ENCODE results near the gene WDR20. TPM values are rescaled to one million over a fixed set of nuclear protein-coding genes. Genes with fewer than 3 reads are reported as not detected.

WDR20 gene
- total RNA-seq, 4 donors from 2014 or later = 16.0 to 21.9 (median 19.1) TPM

DNA sequence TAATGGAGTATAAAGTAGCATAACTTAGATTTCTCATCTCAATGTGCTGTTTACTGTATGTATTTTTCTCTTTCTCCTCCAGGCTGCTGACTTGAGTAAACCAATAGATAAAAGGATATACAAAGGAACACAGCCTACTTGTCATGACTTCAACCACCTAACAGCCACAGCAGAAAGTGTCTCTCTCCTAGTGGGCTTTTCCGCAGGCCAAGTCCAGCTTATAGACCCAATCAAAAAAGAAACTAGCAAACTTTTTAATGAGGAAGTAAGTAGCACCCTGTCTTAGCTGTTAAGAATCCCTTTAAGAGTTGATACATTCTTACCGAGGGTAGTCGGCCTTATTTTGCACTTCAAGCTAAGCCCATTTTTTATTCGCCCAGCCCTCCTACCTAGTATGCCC lies 55.2 kb downstream of the WDR20 start:
- no peak for DNase-seq
- Histone ChIP-seq H3K4me3 (no peak overlapping the region), H3K4me1 (peaks cover 0 to 45% (median 5%) of the 10 kb centered on the region in 3 donors), H3K9me3 (no peaks in the 10 kb centered on the region), H3K36me3 (peaks cover 0 to 48% (median 0%) of the 10 kb centered on the region in 3 donors), H3K27me3 (no peaks in the 10 kb centered on the region), H3K27ac (no peak overlapping the region)
- TF ChIP-seq, protein P1, sequence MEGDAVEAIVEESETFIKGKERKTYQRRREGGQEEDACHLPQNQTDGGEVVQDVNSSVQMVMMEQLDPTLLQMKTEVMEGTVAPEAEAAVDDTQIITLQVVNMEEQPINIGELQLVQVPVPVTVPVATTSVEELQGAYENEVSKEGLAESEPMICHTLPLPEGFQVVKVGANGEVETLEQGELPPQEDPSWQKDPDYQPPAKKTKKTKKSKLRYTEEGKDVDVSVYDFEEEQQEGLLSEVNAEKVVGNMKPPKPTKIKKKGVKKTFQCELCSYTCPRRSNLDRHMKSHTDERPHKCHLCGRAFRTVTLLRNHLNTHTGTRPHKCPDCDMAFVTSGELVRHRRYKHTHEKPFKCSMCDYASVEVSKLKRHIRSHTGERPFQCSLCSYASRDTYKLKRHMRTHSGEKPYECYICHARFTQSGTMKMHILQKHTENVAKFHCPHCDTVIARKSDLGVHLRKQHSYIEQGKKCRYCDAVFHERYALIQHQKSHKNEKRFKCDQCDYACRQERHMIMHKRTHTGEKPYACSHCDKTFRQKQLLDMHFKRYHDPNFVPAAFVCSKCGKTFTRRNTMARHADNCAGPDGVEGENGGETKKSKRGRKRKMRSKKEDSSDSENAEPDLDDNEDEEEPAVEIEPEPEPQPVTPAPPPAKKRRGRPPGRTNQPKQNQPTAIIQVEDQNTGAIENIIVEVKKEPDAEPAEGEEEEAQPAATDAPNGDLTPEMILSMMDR (IDR thresholded peaks at IDR 0.05) = no peak
- TF ChIP-seq POLR2A (IDR thresholded peaks at IDR 0.05) = no peak
- WGBS, 2 donors = 83% methylated on average over 4 of the region's 4 CpGs
- intact Hi-C loops (cut with DNase I) = no loop called here

- H3K27ac ChIP-seq = no peak overlapping the region
- DNase-seq = no peak
- 65 to 73% methylated on average over 1 of the region's 1 CpG for WGBS, 2 donors
- no peaks in the 10 kb centered on the region for H3K9me3 ChIP-seq
- intact Hi-C loops (cut with DNase I) = no loop called here
- H3K27me3 ChIP-seq = no peaks in the 10 kb centered on the region
- H3K4me3 ChIP-seq = no peak overlapping the region
- peaks cover 0 to 53% (median 0%) of the 10 kb centered on the region in 3 donors for H3K36me3 ChIP-seq
- no peak for TF ChIP-seq POLR2A (IDR thresholded peaks at IDR 0.05)
- TF ChIP-seq, protein P1 (IDR thresholded peaks at IDR 0.05) = no peak
- H3K4me1 ChIP-seq = peaks cover 0 to 43% (median 4%) of the 10 kb centered on the region in 3 donors
These were observed 55.7 kb downstream of the WDR20 start for GRCh38 chr14:102195446-102195845.

- no peaks in the 10 kb centered on the region for H3K9me3 ChIP-seq
- H3K27ac ChIP-seq = no peak overlapping the region
- 93 to 96% methylated on average over 6 of the region's 6 CpGs for WGBS, 2 donors
- no peak for DNase-seq
- peaks cover 0 to 35% (median 0%) of the 10 kb centered on the region in 3 donors for H3K4me1 ChIP-seq
- intact Hi-C loops (cut with DNase I) = no loop called here
- no peak for TF ChIP-seq POLR2A (IDR thresholded peaks at IDR 0.05)
- TF ChIP-seq, protein P1 (IDR thresholded peaks at IDR 0.05) = no peak
- H3K4me3 ChIP-seq = no peak overlapping the region
- peaks cover 0 to 61% (median 0%) of the 10 kb centered on the region in 3 donors for H3K36me3 ChIP-seq
- H3K27me3 ChIP-seq = no peaks in the 10 kb centered on the region
These were observed 56.6 kb downstream of the WDR20 start for GRCh38 chr14:102196039-102196901.

GRCh38 chr14:102196902-102197230 lies 57.2 kb downstream of the WDR20 start:
- no peak for DNase-seq
- WGBS, 2 donors = 95 to 96% methylated on average over 4 of the region's 4 CpGs
- intact Hi-C loops (cut with DNase I) = no loop called here
- Histone ChIP-seq H3K27ac (no peak overlapping the region), H3K36me3 (peaks cover 0 to 67% (median 0%) of the 10 kb centered on the region in 3 donors), H3K4me3 (no peak overlapping the region), H3K27me3 (no peaks in the 10 kb centered on the region), H3K4me1 (peaks cover 0 to 32% (median 0%) of the 10 kb centered on the region in 3 donors), H3K9me3 (no peaks in the 10 kb centered on the region)
- TF ChIP-seq POLR2A (IDR thresholded peaks at IDR 0.05) = no peak
- TF ChIP-seq, protein P1 (IDR thresholded peaks at IDR 0.05) = no peak

- intact Hi-C loops (cut with DNase I) = no loop called here
- no peaks in the 10 kb centered on the region for H3K9me3 ChIP-seq
- no peak overlapping the region for H3K27ac ChIP-seq
- H3K4me3 ChIP-seq = no peak overlapping the region
- no peak for TF ChIP-seq POLR2A (IDR thresholded peaks at IDR 0.05)
- TF ChIP-seq, protein P1 (IDR thresholded peaks at IDR 0.05) = no peak
- DNase-seq = no peak
- peaks cover 0 to 72% (median 0%) of the 10 kb centered on the region in 3 donors for H3K36me3 ChIP-seq
- 68 to 73% methylated on average over 5 of the region's 5 CpGs for WGBS, 2 donors
- peaks cover 0 to 32% (median 0%) of the 10 kb centered on the region in 3 donors for H3K4me1 ChIP-seq
- no peaks in the 10 kb centered on the region for H3K27me3 ChIP-seq
These were observed 57.7 kb downstream of the WDR20 start for GRCh38 chr14:102197317-102197853.

Data from esophagus squamous epithelium (tissue), 5 donors.